ENCODE data around the gene TSGA10. TPM values are rescaled to one million over a fixed set of nuclear protein-coding genes. Genes with fewer than 3 reads are reported as not detected.
A peak's percentile ranks its signal among the peaks of the same experiment; 100 is the strongest.

Gene TSGA10
- total RNA-seq, 1 experiment from 2014 or later, result 11.6 TPM

- TF ChIP-seq CTCF (IDR thresholded peaks at IDR 0.05; ENCODE audit: unreplicated experiment), result no peak
- Mint-ChIP-seq H3K36me3 (ENCODE audit: insufficient read depth, unreplicated experiment) (peaks cover 46% of the 10 kb centered on the region), H3K4me3 (ENCODE audit: unreplicated experiment) (no peak overlapping the region), H3K27me3 (ENCODE audit: insufficient read depth, unreplicated experiment) (no peaks in the 10 kb centered on the region), H3K4me1 (ENCODE audit: insufficient read depth, unreplicated experiment) (peaks cover 14% of the 10 kb centered on the region), H3K27ac (ENCODE audit: low read depth, unreplicated experiment) (no peak overlapping the region), H3K9me3 (ENCODE audit: unreplicated experiment) (no peaks in the 10 kb centered on the region)
- ChIA-PET POLR2A (no interaction called here), CTCF (interaction anchor here (0.5 kb wide), 1 partner anchor 65 kb away, joined by 4 read pairs; no protein-coding TSS in a partner anchor)
- no TSS peak for BruUV-seq (replicated peaks)
- DNase-seq (ENCODE audit: unreplicated experiment), result no peak
- intact Hi-C loops (cut with micrococcal nuclease), result no loop called here
Observed at GRCh38 chr2:99187011-99187410, 32.3 kb upstream of the TSGA10 start.

GRCh38 chr2:99184811-99185210 lies 30.1 kb upstream of the TSGA10 start:
- intact Hi-C loops (cut with micrococcal nuclease), result no loop called here
- H3K36me3 Mint-ChIP-seq (ENCODE audit: insufficient read depth, unreplicated experiment), result peaks cover 24% of the 10 kb centered on the region
- POLR2A ChIA-PET, result interaction anchor here (2.5 kb wide), 1 partner anchor 151 kb away, joined by 10 read pairs; the partner anchor contains the start of gene TXNDC9
- H3K9me3 Mint-ChIP-seq (ENCODE audit: unreplicated experiment), result no peaks in the 10 kb centered on the region
- DNase-seq (ENCODE audit: unreplicated experiment), result no peak
- no peak overlapping the region for H3K4me3 Mint-ChIP-seq (ENCODE audit: unreplicated experiment)
- no peak overlapping the region for H3K27ac Mint-ChIP-seq (ENCODE audit: low read depth, unreplicated experiment)
- H3K27me3 Mint-ChIP-seq (ENCODE audit: insufficient read depth, unreplicated experiment), result no peaks in the 10 kb centered on the region
- peaks cover 18% of the 10 kb centered on the region for H3K4me1 Mint-ChIP-seq (ENCODE audit: insufficient read depth, unreplicated experiment)
- BruUV-seq (replicated peaks), result no TSS peak
- CTCF ChIA-PET, result interaction anchor here (0.8 to 1.2 kb wide), 2 partner anchors 153 to 348 kb away, joined by 3 to 4 read pairs; partner anchors contain the start of gene EIF5B
- TF ChIP-seq CTCF (IDR thresholded peaks at IDR 0.05; ENCODE audit: unreplicated experiment), result no peak

- intact Hi-C loops (cut with micrococcal nuclease), result no loop called here
- peak; percentile 8 for DNase-seq (ENCODE audit: unreplicated experiment)
- ChIA-PET CTCF (no interaction called here), POLR2A (interaction anchor here (4.1 kb wide), 1 partner anchor 154 kb away, joined by 154 read pairs; the partner anchor contains the start of genes EIF5B and TXNDC9)
- Mint-ChIP-seq H3K27me3 (ENCODE audit: insufficient read depth, unreplicated experiment) (no peaks in the 10 kb centered on the region), H3K9me3 (ENCODE audit: unreplicated experiment) (no peaks in the 10 kb centered on the region), H3K4me3 (ENCODE audit: unreplicated experiment) (no peak overlapping the region), H3K4me1 (ENCODE audit: insufficient read depth, unreplicated experiment) (peaks cover 24% of the 10 kb centered on the region), H3K36me3 (ENCODE audit: insufficient read depth, unreplicated experiment) (peaks cover 28% of the 10 kb centered on the region), H3K27ac (ENCODE audit: low read depth, unreplicated experiment) (no peak overlapping the region)
- BruUV-seq (replicated peaks), result no TSS peak
- TF ChIP-seq CTCF (IDR thresholded peaks at IDR 0.05; ENCODE audit: unreplicated experiment), result no peak
Observed at GRCh38 chr2:99183025-99183424, 28.3 kb upstream of the TSGA10 start.

GRCh38 chr2:99181624-99182000 lies 26.9 kb upstream of the TSGA10 start:
- peaks cover 19% of the 10 kb centered on the region for H3K36me3 Mint-ChIP-seq (ENCODE audit: insufficient read depth, unreplicated experiment)
- ChIA-PET CTCF (interaction anchor here (0.6 kb wide), 2 partner anchors 21 to 97 kb away, joined by 3 read pairs; no protein-coding TSS in a partner anchor), POLR2A (interaction anchor here (0.5 to 4.1 kb wide), 17 partner anchors 8 to 572 kb away, joined by 3 to 154 read pairs (median 4); partner anchors contain the start of genes C2orf15, EIF5B, LIPT1 and TSGA10)
- no peaks in the 10 kb centered on the region for H3K27me3 Mint-ChIP-seq (ENCODE audit: insufficient read depth, unreplicated experiment)
- peaks cover 30% of the 10 kb centered on the region for H3K4me1 Mint-ChIP-seq (ENCODE audit: insufficient read depth, unreplicated experiment)
- no peak for DNase-seq (ENCODE audit: unreplicated experiment)
- peak overlapping the region; percentile 87 for H3K4me3 Mint-ChIP-seq (ENCODE audit: unreplicated experiment)
- intact Hi-C loops (cut with micrococcal nuclease), result loop anchor here (1.0 to 2.0 kb wide), 3 partner anchors 27 to 309 kb away; partner anchors contain the start of genes LIPT1, REV1, TSGA10 and TXNDC9
- BruUV-seq (replicated peaks), result no TSS peak
- peak overlapping the region; percentile 86 for H3K27ac Mint-ChIP-seq (ENCODE audit: low read depth, unreplicated experiment)
- no peaks in the 10 kb centered on the region for H3K9me3 Mint-ChIP-seq (ENCODE audit: unreplicated experiment)
- no peak for TF ChIP-seq CTCF (IDR thresholded peaks at IDR 0.05; ENCODE audit: unreplicated experiment)
